Measurements from ENCODE around the gene ZNF697. TPM values are rescaled to one million over a fixed set of nuclear protein-coding genes. Genes with fewer than 3 reads are reported as not detected.

The ZNF697 gene
- total RNA-seq, 1 experiment from 2014 or later, result 7.1 TPM

- no peaks in the 10 kb centered on the region for H3K36me3 ChIP-seq (ENCODE audit: control insufficient read depth, insufficient read depth, low read length)
- H3K4me1 ChIP-seq (ENCODE audit: control insufficient read depth, insufficient read depth, low read length), result no peaks in the 10 kb centered on the region
- intact Hi-C loops (cut with micrococcal nuclease; ENCODE audit: unreplicated experiment) (no loop called here), in situ Hi-C loops (cut with HindIII; ENCODE audit: low pct_unique_long_range_greater_than_20kb, low sequenced_read_pairs) (no loop called here)
- DNase-seq (ENCODE audit: low read depth, low spot score) (no peak), ATAC-seq (no peak)
- ChIA-PET POLR2A (no interaction called here), CTCF (no interaction called here)
- TF ChIP-seq REST (IDR thresholded peaks at IDR 0.05; ENCODE audit: insufficient read depth in 1 of 2, low read depth in 2 of 2, low read length in 1 of 2), result no peak
- TF ChIP-seq SIN3A (IDR thresholded peaks at IDR 0.05; ENCODE audit: borderline replicate concordance, insufficient read depth, low read depth, low read length), result no peak
- TF ChIP-seq CTCF (IDR thresholded peaks at IDR 0.05), result no peak
- TF ChIP-seq POLR2AphosphoS5 (IDR thresholded peaks at IDR 0.05; ENCODE audit: low read depth, low read length), result no peak
- TF ChIP-seq TCF7L2 (IDR thresholded peaks at IDR 0.05; ENCODE audit: low read depth, low read length), result no peak
- BruUV-seq (replicated peaks), result no TSS peak
- H3K27ac ChIP-seq (ENCODE audit: low read length), result no peak overlapping the region
- no peaks in the 10 kb centered on the region for H3K27me3 ChIP-seq (ENCODE audit: control insufficient read depth, insufficient read depth, low read length)
- H3K4me3 ChIP-seq (ENCODE audit: low read depth in 2 of 2, low read length in 2 of 2), result no peak overlapping the region
- no peaks in the 10 kb centered on the region for H3K9me3 ChIP-seq (ENCODE audit: control insufficient read depth, insufficient read depth, low read depth, low read length)
These were observed 45.9 kb downstream of the ZNF697 start for GRCh38 chr1:119602169-119602568.

- ChIA-PET POLR2A (no interaction called here), CTCF (no interaction called here)
- ATAC-seq (no peak), DNase-seq (ENCODE audit: low read depth, low spot score) (no peak)
- TF ChIP-seq REST (IDR thresholded peaks at IDR 0.05; ENCODE audit: insufficient read depth in 1 of 2, low read depth in 2 of 2, low read length in 1 of 2), result no peak
- TF ChIP-seq TCF7L2 (IDR thresholded peaks at IDR 0.05; ENCODE audit: low read depth, low read length), result no peak
- TF ChIP-seq POLR2AphosphoS5 (IDR thresholded peaks at IDR 0.05; ENCODE audit: low read depth, low read length), result no peak
- TF ChIP-seq CTCF (IDR thresholded peaks at IDR 0.05), result no peak
- TF ChIP-seq SIN3A (IDR thresholded peaks at IDR 0.05; ENCODE audit: borderline replicate concordance, insufficient read depth, low read depth, low read length), result no peak
- no peaks in the 10 kb centered on the region for H3K36me3 ChIP-seq (ENCODE audit: control insufficient read depth, insufficient read depth, low read length)
- in situ Hi-C loops (cut with HindIII; ENCODE audit: low pct_unique_long_range_greater_than_20kb, low sequenced_read_pairs) (no loop called here), intact Hi-C loops (cut with micrococcal nuclease; ENCODE audit: unreplicated experiment) (no loop called here)
- no peaks in the 10 kb centered on the region for H3K4me1 ChIP-seq (ENCODE audit: control insufficient read depth, insufficient read depth, low read length)
- no peaks in the 10 kb centered on the region for H3K9me3 ChIP-seq (ENCODE audit: control insufficient read depth, insufficient read depth, low read depth, low read length)
- no peaks in the 10 kb centered on the region for H3K27me3 ChIP-seq (ENCODE audit: control insufficient read depth, insufficient read depth, low read length)
- no peak overlapping the region for H3K4me3 ChIP-seq (ENCODE audit: low read depth in 2 of 2, low read length in 2 of 2)
- BruUV-seq (replicated peaks), result no TSS peak
- H3K27ac ChIP-seq (ENCODE audit: low read length), result no peak overlapping the region
These were observed 47.1 kb downstream of the ZNF697 start for GRCh38 chr1:119600976-119601375.

Measured in Panc1 (cell line).